ENCODE measurements around the gene GREB1L. TPM values are rescaled to one million over a fixed set of nuclear protein-coding genes. Genes with fewer than 3 reads are reported as not detected.

Gene GREB1L
- total and polyA plus RNA-seq, 9 of the 15 experiments (the other 6 are each of a cell fraction or from before 2014, with no cell fraction given): 0.03 TPM; not detected in 8

DNA sequence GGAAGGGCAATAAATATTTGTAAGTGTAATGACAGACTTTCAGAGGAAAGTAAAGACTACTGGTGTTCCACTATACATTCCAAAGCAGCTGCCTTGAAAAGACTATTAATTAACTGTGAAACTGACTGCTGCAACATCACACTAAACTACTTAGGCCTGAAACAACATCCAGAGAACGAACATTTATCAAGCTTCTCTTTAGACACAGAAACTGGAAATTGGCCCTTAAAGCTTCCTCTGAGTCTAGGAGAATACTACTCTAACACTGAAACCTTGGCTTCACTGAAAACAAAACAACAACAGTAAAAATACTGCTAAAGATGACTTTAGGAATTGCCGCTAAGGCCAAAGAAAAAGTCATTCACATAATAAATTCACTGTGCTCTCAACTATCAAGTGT is 283.9 kb downstream of the GREB1L start (continued):
- TF ChIP-seq, protein P1, sequence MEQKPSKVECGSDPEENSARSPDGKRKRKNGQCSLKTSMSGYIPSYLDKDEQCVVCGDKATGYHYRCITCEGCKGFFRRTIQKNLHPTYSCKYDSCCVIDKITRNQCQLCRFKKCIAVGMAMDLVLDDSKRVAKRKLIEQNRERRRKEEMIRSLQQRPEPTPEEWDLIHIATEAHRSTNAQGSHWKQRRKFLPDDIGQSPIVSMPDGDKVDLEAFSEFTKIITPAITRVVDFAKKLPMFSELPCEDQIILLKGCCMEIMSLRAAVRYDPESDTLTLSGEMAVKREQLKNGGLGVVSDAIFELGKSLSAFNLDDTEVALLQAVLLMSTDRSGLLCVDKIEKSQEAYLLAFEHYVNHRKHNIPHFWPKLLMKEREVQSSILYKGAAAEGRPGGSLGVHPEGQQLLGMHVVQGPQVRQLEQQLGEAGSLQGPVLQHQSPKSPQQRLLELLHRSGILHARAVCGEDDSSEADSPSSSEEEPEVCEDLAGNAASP (IDR thresholded peaks at IDR 0.05): no peak
- TF ChIP-seq PRMT5 (CRISPR knock-in tag; IDR thresholded peaks at IDR 0.05) (no peak), ZNF584 (CRISPR knock-in tag; IDR thresholded peaks at IDR 0.05; ENCODE audit: low read depth) (no peak), HMG20A (CRISPR knock-in tag; conservative IDR thresholded peaks at IDR 0.05) (no peak)

DNA sequence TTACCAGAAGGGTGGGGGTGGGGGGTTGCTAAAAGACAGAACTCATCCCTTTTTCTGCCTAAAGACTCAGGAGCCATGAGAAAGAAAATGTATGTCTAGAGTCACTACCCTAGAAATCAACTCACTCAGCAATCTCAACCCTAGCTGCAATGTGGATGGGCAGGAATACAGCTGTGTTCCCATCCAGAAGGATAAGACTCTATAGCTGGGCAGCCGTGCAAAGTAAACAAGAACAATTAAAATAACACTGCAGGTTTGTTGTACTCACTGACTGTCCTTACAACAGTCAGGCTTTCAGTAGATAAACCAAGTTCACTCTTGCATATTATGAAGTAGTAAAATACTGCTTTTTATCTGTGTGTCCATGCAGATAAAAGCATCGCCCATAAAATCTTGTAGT is 284.4 kb downstream of the GREB1L start:
- in situ Hi-C loops (cut with MboI): no loop called here
- BruUV-seq (replicated peaks): no TSS peak
- POLR2A ChIA-PET: interaction anchor here (1.1 kb wide), 1 partner anchor 11 kb away, joined by 3 read pairs; no protein-coding TSS in a partner anchor

More for the DNA sequence above, 284.4 kb downstream of the GREB1L start:
- WGBS (ENCODE audit: insufficient coverage, low coverage, missing lambda C conversion rate): 81% methylated on average over 2 of the region's 2 CpGs
- Histone ChIP-seq H3K27me3 (ENCODE audit: control insufficient read depth in 2 of 2, insufficient read depth in 2 of 2, low read length in 2 of 2) (no peaks in the 10 kb centered on the region), H2AFZ (ENCODE audit: low read depth, low read length) (no peak overlapping the region), H3K4me2 (ENCODE audit: insufficient read depth, low read length) (no peak overlapping the region), H4K20me1 (replicated peaks; ENCODE audit: control insufficient read depth, insufficient read depth, low read length) (no peaks in the 10 kb centered on the region), H3K4me1 (replicated peaks in 1 of 2; ENCODE audit: control insufficient read depth in 2 of 2, insufficient read depth in 2 of 2, low read length in 2 of 2) (no peaks in the 10 kb centered on the region), H3K79me2 (ENCODE audit: control insufficient read depth, insufficient read depth, low read length) (no peaks in the 10 kb centered on the region), H3K27ac (ENCODE audit: extremely low read depth, low read depth, low read length) (no peak overlapping the region), H3K4me3 (no peak overlapping the region), H3K9me3 (replicated peaks; ENCODE audit: control insufficient read depth, insufficient read depth, low read depth, low read length) (no peaks in the 10 kb centered on the region), H3K9me1 (ENCODE audit: control insufficient read depth, insufficient read depth, low read length) (no peaks in the 10 kb centered on the region), H3K9ac (ENCODE audit: insufficient read depth in 1 of 2, low read depth in 2 of 2, low read length in 2 of 2) (no peak overlapping the region), H3K36me3 (ENCODE audit: control insufficient read depth, insufficient read depth, low read length) (peaks cover 62% of the 10 kb centered on the region)
- DNase-seq (ENCODE audit: extremely low read depth in 1 of 4, low spot score in 3 of 4) (no peak), ATAC-seq (no peak), FAIRE-seq (no peak)
- no peak for TF ChIP-seq PYGO2 (tag; IDR thresholded peaks at IDR 0.05)
- TF ChIP-seq, protein P2, sequence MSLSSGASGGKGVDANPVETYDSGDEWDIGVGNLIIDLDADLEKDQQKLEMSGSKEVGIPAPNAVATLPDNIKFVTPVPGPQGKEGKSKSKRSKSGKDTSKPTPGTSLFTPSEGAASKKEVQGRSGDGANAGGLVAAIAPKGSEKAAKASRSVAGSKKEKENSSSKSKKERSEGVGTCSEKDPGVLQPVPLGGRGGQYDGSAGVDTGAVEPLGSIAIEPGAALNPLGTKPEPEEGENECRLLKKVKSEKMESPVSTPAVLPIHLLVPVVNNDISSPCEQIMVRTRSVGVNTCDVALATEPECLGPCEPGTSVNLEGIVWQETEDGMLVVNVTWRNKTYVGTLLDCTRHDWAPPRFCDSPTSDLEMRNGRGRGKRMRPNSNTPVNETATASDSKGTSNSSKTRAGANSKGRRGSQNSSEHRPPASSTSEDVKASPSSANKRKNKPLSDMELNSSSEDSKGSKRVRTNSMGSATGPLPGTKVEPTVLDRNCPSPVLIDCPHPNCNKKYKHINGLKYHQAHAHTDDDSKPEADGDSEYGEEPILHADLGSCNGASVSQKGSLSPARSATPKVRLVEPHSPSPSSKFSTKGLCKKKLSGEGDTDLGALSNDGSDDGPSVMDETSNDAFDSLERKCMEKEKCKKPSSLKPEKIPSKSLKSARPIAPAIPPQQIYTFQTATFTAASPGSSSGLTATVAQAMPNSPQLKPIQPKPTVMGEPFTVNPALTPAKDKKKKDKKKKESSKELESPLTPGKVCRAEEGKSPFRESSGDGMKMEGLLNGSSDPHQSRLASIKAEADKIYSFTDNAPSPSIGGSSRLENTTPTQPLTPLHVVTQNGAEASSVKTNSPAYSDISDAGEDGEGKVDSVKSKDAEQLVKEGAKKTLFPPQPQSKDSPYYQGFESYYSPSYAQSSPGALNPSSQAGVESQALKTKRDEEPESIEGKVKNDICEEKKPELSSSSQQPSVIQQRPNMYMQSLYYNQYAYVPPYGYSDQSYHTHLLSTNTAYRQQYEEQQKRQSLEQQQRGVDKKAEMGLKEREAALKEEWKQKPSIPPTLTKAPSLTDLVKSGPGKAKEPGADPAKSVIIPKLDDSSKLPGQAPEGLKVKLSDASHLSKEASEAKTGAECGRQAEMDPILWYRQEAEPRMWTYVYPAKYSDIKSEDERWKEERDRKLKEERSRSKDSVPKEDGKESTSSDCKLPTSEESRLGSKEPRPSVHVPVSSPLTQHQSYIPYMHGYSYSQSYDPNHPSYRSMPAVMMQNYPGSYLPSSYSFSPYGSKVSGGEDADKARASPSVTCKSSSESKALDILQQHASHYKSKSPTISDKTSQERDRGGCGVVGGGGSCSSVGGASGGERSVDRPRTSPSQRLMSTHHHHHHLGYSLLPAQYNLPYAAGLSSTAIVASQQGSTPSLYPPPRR (CRISPR knock-in tag; IDR thresholded peaks at IDR 0.05; ENCODE audit: borderline replicate concordance): no peak
- no peak for TF ChIP-seq TAF7 (tag; IDR thresholded peaks at IDR 0.05)
- no peak for TF ChIP-seq SMARCA4 (IDR thresholded peaks at IDR 0.05)
- TF ChIP-seq, protein P3, sequence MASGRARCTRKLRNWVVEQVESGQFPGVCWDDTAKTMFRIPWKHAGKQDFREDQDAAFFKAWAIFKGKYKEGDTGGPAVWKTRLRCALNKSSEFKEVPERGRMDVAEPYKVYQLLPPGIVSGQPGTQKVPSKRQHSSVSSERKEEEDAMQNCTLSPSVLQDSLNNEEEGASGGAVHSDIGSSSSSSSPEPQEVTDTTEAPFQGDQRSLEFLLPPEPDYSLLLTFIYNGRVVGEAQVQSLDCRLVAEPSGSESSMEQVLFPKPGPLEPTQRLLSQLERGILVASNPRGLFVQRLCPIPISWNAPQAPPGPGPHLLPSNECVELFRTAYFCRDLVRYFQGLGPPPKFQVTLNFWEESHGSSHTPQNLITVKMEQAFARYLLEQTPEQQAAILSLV (tag; IDR thresholded peaks at IDR 0.05): no peak
- no peak for TF ChIP-seq ERF (CRISPR knock-in tag; IDR thresholded peaks at IDR 0.05)
- TF ChIP-seq BRF1 (IDR thresholded peaks at IDR 0.05; ENCODE audit: borderline replicate concordance, extremely low read depth, insufficient read length): no peak
- TF ChIP-seq ZNF165 (CRISPR knock-in tag; IDR thresholded peaks at IDR 0.05; ENCODE audit: borderline replicate concordance): no peak
- no peak for TF ChIP-seq ZNF174 (CRISPR knock-in tag; IDR thresholded peaks at IDR 0.05)
- no peak for TF ChIP-seq PHF20 (IDR thresholded peaks at IDR 0.05; ENCODE audit: partially characterized antibody)
- no peak for TF ChIP-seq KDM1A (IDR thresholded peaks at IDR 0.05)
- CTCF ChIA-PET (ENCODE audit: low intra/inter-chr PET ratio): no interaction called here
- intact Hi-C loops (cut with micrococcal nuclease): no loop called here
